PC-3 (cell line): ENCODE data around the gene CYP19A1.

Source experiments
- EZH2 ChIP-seq: fragments of 300-600 bp; sonication (generic); IDR thresholded peaks from one replicate; pipeline ENCODE4 v1.6.1; 2017; ENCODE audit warnings: antibody characterized with exemption, mild to moderate bottlenecking, low read length; ENCODE audit not compliant: unreplicated experiment
- TF ChIP-seq, protein P1 (sequence below): fragments of 300-600 bp; sonication (generic); conservative IDR thresholded peaks from 2 replicates; pipeline ENCODE4 v1.5.1; 2017; ENCODE audit warnings: antibody characterized with exemption, low read depth, mild to moderate bottlenecking, low read length

DNA sequence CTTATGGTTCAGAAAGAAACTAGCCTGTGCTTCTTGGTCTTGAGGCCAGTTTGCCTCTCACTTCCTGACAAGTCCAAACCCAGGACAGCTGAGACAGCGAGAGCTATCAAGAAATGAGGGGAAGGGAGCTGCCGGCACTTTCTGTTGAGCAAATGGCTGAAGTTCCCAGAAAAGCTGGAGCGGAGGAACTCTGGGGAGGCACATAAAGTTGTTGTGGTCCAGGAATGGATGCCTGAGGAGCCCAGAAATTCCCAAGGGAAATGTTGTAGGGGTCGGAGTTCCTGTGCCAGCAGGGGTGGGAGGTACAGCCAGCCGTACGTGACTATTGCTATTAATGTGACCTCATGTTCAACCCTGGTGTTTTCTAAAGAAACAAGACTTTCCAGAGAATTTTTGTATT, 144.9 kb downstream of the CYP19A1 start:
- TF ChIP-seq EZH2 = no peak
- TF ChIP-seq, protein P1, sequence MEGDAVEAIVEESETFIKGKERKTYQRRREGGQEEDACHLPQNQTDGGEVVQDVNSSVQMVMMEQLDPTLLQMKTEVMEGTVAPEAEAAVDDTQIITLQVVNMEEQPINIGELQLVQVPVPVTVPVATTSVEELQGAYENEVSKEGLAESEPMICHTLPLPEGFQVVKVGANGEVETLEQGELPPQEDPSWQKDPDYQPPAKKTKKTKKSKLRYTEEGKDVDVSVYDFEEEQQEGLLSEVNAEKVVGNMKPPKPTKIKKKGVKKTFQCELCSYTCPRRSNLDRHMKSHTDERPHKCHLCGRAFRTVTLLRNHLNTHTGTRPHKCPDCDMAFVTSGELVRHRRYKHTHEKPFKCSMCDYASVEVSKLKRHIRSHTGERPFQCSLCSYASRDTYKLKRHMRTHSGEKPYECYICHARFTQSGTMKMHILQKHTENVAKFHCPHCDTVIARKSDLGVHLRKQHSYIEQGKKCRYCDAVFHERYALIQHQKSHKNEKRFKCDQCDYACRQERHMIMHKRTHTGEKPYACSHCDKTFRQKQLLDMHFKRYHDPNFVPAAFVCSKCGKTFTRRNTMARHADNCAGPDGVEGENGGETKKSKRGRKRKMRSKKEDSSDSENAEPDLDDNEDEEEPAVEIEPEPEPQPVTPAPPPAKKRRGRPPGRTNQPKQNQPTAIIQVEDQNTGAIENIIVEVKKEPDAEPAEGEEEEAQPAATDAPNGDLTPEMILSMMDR = no peak
